AG09319 (cell line): ENCODE measurements around the gene CAMK2N1.

ENCODE experiments used
- DNase-seq: peaks from one replicate; pipeline ENCODE4 v3.0.0-alpha.2; 2010; ENCODE audit warnings: low read depth; ENCODE audit errors: extremely low read depth
- TF ChIP-seq, protein P1 (sequence below): IDR thresholded peaks from 2 replicates; pipeline ENCODE4 v1.5.1; 2011; ENCODE audit warnings: low read depth, mild to moderate bottlenecking, inconsistent platforms, low read length, moderate library complexity

Gene CAMK2N1

DNA sequence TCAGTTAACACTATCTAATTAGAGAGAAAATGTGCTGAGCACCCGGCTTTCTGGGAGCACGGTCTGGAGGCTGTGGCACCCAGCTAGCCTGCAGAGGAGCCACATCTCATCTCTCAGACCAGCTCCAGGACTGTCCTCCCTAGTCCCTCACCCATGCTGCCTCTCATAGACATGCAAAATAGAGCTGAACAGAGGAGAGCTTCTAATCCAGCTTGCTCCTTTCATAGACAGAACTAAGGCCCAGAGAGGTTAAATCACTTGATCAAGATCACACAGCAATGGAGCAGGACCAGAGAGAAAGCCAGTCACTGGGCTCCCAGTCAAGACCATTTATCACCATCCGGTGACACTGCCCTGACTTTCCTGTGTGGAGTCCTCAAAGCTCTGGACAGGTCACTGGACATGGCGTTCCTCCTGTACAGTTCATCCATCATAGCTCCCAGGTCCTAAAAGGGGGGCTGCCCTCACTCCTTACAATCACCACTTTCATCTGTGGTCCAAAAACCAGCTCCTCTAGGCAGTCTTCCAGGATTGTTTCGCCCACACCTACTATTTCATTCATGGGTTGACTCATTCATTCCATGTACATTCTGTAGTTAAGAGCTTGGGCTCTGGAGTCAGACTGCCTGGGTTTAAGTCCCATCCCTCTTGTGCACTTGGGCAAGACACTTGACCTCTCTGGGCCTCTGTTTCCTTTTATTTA is 8.8 kb upstream of the CAMK2N1 start:
- TF ChIP-seq, protein P1, sequence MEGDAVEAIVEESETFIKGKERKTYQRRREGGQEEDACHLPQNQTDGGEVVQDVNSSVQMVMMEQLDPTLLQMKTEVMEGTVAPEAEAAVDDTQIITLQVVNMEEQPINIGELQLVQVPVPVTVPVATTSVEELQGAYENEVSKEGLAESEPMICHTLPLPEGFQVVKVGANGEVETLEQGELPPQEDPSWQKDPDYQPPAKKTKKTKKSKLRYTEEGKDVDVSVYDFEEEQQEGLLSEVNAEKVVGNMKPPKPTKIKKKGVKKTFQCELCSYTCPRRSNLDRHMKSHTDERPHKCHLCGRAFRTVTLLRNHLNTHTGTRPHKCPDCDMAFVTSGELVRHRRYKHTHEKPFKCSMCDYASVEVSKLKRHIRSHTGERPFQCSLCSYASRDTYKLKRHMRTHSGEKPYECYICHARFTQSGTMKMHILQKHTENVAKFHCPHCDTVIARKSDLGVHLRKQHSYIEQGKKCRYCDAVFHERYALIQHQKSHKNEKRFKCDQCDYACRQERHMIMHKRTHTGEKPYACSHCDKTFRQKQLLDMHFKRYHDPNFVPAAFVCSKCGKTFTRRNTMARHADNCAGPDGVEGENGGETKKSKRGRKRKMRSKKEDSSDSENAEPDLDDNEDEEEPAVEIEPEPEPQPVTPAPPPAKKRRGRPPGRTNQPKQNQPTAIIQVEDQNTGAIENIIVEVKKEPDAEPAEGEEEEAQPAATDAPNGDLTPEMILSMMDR = no peak
- peak; percentile 64 for DNase-seq

DNA sequence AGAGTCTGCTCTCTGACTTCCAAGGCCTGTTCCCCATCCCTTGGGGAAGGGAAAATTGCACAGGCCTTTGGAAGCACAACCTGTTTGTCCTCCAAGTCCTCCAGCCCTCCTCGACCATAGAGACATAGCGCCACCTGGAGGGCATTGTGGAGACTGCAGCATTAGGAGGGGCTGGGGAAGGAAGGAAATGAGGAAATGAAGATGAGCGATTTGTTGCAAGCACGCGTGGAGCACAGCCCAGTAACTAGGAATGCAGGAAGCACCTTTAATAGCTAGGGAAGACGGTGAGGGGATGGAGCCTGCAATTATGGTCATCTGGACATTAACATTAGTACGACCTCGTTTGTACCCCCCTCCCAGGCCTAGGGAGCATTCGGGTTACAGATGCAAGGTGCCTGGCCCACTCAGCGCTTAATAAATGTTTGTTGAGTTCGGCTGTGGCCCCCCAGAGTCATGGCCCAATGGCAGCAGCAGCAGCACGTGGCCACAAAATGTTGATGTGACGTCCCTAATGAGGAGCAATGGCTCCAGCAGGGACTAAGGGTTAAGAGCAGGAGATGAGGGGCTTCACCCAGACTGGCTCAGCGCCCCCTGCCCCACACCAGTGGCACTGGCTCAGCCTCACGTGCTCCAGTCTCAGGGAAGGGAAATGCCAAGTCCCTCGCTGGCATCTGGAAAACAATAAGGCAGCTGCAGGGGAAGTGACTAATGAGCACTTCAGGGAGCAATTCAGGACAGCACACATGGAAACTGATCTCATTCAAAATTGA is 8.0 kb upstream of the CAMK2N1 start:
- peak; percentile 67 for DNase-seq
- TF ChIP-seq, protein P1 = peak; percentile 98

DNA sequence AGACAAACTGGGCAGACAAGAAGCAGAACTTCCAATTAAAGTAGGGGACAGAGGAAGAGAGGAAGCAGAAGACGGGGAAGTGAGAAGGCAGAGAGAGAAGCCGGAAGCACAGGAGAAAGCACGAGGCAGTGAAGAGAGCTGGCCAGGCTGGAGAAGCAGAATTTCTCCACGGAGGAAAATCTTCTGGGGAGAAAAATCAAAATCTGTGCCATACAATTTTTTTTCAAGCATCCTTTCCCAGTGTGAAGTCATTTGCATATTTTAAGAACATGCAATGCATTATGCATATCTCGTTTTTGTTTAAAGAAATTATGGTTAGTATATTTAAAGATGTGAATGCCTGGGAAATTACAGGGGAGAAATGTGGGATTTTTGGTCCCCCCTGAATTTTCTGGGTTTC is 7.3 kb upstream of the CAMK2N1 start:
- TF ChIP-seq, protein P1 = no peak
- DNase-seq = no peak

DNA sequence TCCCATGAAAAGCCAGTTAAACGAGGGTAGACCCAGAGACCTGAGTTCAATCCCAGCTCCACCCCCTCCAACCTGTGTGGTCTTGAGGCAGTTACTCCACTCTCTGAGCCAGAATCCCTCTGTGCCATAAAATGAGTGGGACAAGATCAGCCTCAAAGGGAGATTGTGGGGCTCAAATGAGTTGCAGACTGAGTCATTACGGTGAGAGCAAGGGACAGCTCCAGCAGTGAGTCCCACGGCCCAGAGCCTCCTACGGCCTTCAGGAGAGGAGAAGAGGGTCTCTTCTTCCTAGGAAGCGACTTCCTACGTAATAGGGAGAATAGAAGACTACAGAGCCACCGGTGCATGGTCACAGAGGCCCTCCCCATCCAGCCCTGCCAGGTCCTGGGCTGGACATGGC is 6.7 kb upstream of the CAMK2N1 start:
- DNase-seq = no peak

DNA sequence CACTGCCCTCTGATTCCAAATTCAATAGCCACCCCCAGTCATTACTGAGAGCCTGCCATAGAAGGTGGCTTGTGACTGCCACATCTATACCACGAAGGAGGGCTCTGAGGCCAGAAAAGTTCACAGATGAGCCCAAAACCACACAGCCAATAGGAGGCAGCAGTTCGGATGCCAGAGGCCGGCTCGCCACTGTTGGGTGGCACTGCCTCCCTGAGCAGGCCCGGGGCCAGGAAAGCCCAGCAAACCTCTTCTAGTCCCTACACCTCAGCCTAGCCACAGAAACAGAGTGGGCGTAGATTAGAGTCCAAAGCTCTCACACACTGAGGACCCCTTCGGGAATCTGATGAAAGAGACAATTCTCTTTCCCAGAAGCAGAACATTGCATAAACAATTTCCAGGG is 5.9 kb upstream of the CAMK2N1 start:
- TF ChIP-seq, protein P1 = no peak
- no peak for DNase-seq

More for the DNA sequence above, 6.7 kb upstream of the CAMK2N1 start:
- TF ChIP-seq, protein P1 = no peak

DNA sequence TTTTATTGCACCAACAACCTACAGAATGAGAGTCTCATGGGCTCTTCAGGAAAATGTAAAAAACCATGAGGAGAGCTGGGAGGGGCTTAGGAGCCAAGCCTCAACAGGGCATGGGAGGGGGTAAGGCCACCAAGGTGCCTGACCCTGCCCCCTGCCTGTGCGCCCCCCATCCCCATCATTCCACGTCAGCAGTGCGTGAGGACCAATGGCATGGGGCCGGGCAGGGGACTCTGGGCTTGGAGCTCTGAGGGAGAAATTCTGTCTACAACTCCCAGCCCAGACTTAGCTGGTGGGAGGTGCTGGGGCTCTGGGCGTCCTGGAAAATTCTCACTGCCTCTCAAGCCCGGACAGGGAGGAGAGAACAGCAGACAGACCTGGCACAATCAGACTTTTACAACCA is 5.2 kb upstream of the CAMK2N1 start:
- DNase-seq = no peak
- TF ChIP-seq, protein P1 = no peak

DNA sequence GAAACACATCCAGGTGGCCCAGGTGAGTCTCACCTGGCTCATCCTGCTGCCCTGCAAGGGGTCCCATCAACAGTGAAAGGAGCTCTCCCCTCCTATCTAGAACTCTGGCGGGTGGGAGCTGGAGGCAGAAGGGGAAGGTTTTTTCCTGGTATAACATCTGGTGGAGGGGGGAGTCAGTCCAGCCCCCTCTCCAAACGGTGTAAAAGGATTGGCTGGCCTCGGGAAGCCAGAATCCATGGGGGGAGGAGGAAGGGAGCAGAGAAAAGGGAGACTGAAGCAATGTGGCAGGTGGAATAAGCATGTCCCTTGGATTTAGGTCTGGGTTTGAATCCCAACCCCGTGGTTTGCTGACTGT is 1.2 kb upstream of the CAMK2N1 start:
- TF ChIP-seq, protein P1 = no peak
- no peak for DNase-seq
